H1 (cell line): ENCODE measurements around the gene ME3. TPM values are rescaled to one million over a fixed set of nuclear protein-coding genes. Genes with fewer than 3 reads are reported as not detected.
"Not testable (repeated sequence)": the region's sequence is repeated elsewhere in the genome, so short reads cannot be mapped to it uniquely, and the experiment has no call there.

Source experiments
- CTCF ChIA-PET: fragments of 300-600 bp; sonication (Branson Sonifier 250); formaldehyde crosslinking; loops from one replicate; lab custom pipeline; 2021; ENCODE audit not compliant: partially characterized antibody; lab: Charles Lee
- POLR2A ChIA-PET: fragments of 300-600 bp; sonication (Branson Sonifier 250); formaldehyde crosslinking; loops from one replicate; lab custom pipeline; 2021; ENCODE audit warnings: inconsistent platforms; ENCODE audit not compliant: partially characterized antibody; lab: Charles Lee
- DNase-seq, 2 experiments: peaks; one replicate each; pipeline versions ENCODE4 v3.0.0 to v3.0.0-alpha.2; 2010 to 2022; ENCODE audit warnings: low spot score in 2 of 2, low read depth in 1 of 2, mixed read lengths in 1 of 2
- FAIRE-seq: peaks from 2 replicates; lab custom pipeline; 2011; peaks lifted over from hg19 to GRCh38; lab: Jason Lieb, UNC
- H2AFZ ChIP-seq: 2 replicates; pipeline ENCODE4 v1.8.1; 2012; ENCODE audit warnings: low read length, inconsistent platforms
- H2AK5ac ChIP-seq: 2 replicates; pipeline ENCODE4 v1.6.1; 2013; ENCODE audit warnings: low read depth, low read length
- H2BK120ac ChIP-seq: replicated peaks from 2 replicates; pipeline ENCODE3; 2013; ENCODE audit warnings: low read depth, low read length, inconsistent platforms
- H2BK12ac ChIP-seq: 2 replicates; pipeline ENCODE4 v1.6.1; 2013; ENCODE audit warnings: low read depth, low read length
- H2BK15ac ChIP-seq: 2 replicates; pipeline ENCODE4 v1.6.1; 2013; ENCODE audit warnings: low read length
- H2BK20ac ChIP-seq: 2 replicates; pipeline ENCODE4 v1.6.1; 2013; ENCODE audit warnings: low read length
- H2BK5ac ChIP-seq: 2 replicates; pipeline ENCODE4 v1.6.1; 2013; ENCODE audit warnings: low read depth, low read length
- H3K14ac ChIP-seq: 2 replicates; pipeline ENCODE4 v1.6.1; 2013; ENCODE audit warnings: inconsistent platforms; ENCODE audit not compliant: insufficient read length
- H3K18ac ChIP-seq: 2 replicates; pipeline ENCODE4 v1.6.1; 2013; ENCODE audit warnings: low read length; ENCODE audit errors: extremely low read depth
- H3K23ac ChIP-seq: 2 replicates; pipeline ENCODE4 v1.6.1; 2013; ENCODE audit warnings: inconsistent platforms; ENCODE audit not compliant: insufficient read length
- H3K23me2 ChIP-seq: 2 replicates; pipeline ENCODE4 v1.6.1; 2013; ENCODE audit warnings: low read depth, low read length
- H3K27ac ChIP-seq: 2 replicates; pipeline ENCODE4 v1.6.1; 2011; ENCODE audit warnings: low read depth, low read length, inconsistent platforms
- H3K27me3 ChIP-seq, 4 experiments: replicated peaks in 1 of 4; 1 replicate in 1 of 4; 2 replicates in 3 of 4; pipeline versions ENCODE4 v1.6.1 to v1.8.1; 2011 to 2013; ENCODE audit warnings: low read length in 3 of 4, mild to moderate bottlenecking in 3 of 4, inconsistent platforms in 2 of 4, mixed read lengths in 2 of 4, moderate library complexity in 1 of 4; ENCODE audit not compliant: control insufficient read depth in 3 of 4, insufficient read depth in 3 of 4; ENCODE audit errors: extremely low read depth in 1 of 4
- H3K36me3 ChIP-seq, 4 experiments: 2 replicates each; pipeline versions ENCODE4 v1.6.1 to v1.8.1; 2011 to 2013; ENCODE audit warnings: mild to moderate bottlenecking in 4 of 4, low read length in 3 of 4, moderate library complexity in 2 of 4, control low read depth in 1 of 4, inconsistent platforms in 1 of 4; ENCODE audit not compliant: insufficient read depth in 4 of 4, control insufficient read depth in 2 of 4
- H3K4ac ChIP-seq: replicated peaks from 2 replicates; pipeline ENCODE3; 2013; ENCODE audit warnings: low read length, low read depth, mixed read lengths, inconsistent platforms; ENCODE audit not compliant: insufficient read length
- H3K4me1 ChIP-seq, 4 experiments: replicated peaks in 1 of 4; 1 replicate in 1 of 4; 2 replicates in 3 of 4; pipeline versions ENCODE4 v1.6.1 to v1.8.1; 2011 to 2013; ENCODE audit warnings: low read length in 3 of 4, inconsistent platforms in 2 of 4, mixed read lengths in 1 of 4; ENCODE audit not compliant: insufficient read depth in 4 of 4, control insufficient read depth in 3 of 4
- H3K4me2 ChIP-seq, 2 experiments: 2 replicates each; pipeline versions ENCODE4 v1.6.1 to v1.8.1; 2011 to 2013; ENCODE audit warnings: low read depth in 2 of 2, low read length in 2 of 2, control low read depth in 1 of 2, inconsistent platforms in 1 of 2, mild to moderate bottlenecking in 1 of 2; ENCODE audit not compliant: insufficient read depth in 1 of 2
- H3K4me3 ChIP-seq, 4 experiments: fragments of 200-600, 300-600 bp in 1 of 4; sonication (generic), shearing (Covaris generic), sonication (Bioruptor Twin) in 1 of 4; 2 replicates each; pipeline versions ENCODE4 v1.5.1 to v1.8.1; 2011 to 2016; ENCODE audit warnings: low read length in 4 of 4, low read depth in 3 of 4, control low read depth in 2 of 4, inconsistent platforms in 2 of 4, mild to moderate bottlenecking in 2 of 4, mixed read lengths in 1 of 4, moderate library complexity in 1 of 4; ENCODE audit not compliant: insufficient read depth in 2 of 4; ENCODE audit errors: extremely low read depth in 1 of 4
- H3K56ac ChIP-seq: replicated peaks from 2 replicates; pipeline ENCODE3; 2013; ENCODE audit warnings: low read depth, mild to moderate bottlenecking, mixed read lengths, low read length, inconsistent platforms; ENCODE audit not compliant: insufficient read length
- H3K79me1 ChIP-seq: 2 replicates; pipeline ENCODE4 v1.6.1; 2013; ENCODE audit warnings: low read depth, low read length, control low read depth
- H3K79me2 ChIP-seq, 2 experiments: 2 replicates each; pipeline versions ENCODE4 v1.6.1 to v1.8.1; 2012 to 2013; ENCODE audit warnings: low read length in 2 of 2, mild to moderate bottlenecking in 2 of 2, inconsistent platforms in 1 of 2; ENCODE audit not compliant: insufficient read depth in 2 of 2, control insufficient read depth in 1 of 2
- H3K9ac ChIP-seq, 4 experiments: replicated peaks in 1 of 4; 1 replicate in 1 of 4; 2 replicates in 3 of 4; pipeline versions ENCODE4 v1.6.1 to v1.8.1; 2011 to 2013; ENCODE audit warnings: low read depth in 3 of 4, low read length in 3 of 4, control low read depth in 2 of 4, mild to moderate bottlenecking in 2 of 4, moderate library complexity in 2 of 4, inconsistent platforms in 1 of 4; ENCODE audit errors: extremely low read depth in 1 of 4
- H3K9me3 ChIP-seq, 2 experiments: 2 replicates each; pipeline versions ENCODE4 v1.6.1 to v1.8.1; 2012 to 2013; ENCODE audit warnings: mild to moderate bottlenecking in 2 of 2, moderate library complexity in 2 of 2, control low read depth in 1 of 2, inconsistent platforms in 1 of 2, low read depth in 1 of 2, low read length in 1 of 2, mixed read lengths in 1 of 2; ENCODE audit not compliant: insufficient read depth in 2 of 2
- H4K20me1 ChIP-seq, 2 experiments: replicated peaks in 1 of 2; 2 replicates each; pipeline versions ENCODE3 to v1.8.1; 2011 to 2013; ENCODE audit warnings: inconsistent platforms in 2 of 2, low read length in 2 of 2, mild to moderate bottlenecking in 1 of 2; ENCODE audit not compliant: insufficient read depth in 2 of 2, control insufficient read depth in 1 of 2
- H4K5ac ChIP-seq: 2 replicates; pipeline ENCODE4 v1.6.1; 2013; ENCODE audit warnings: low read length, low read depth, mixed read lengths, inconsistent platforms; ENCODE audit not compliant: insufficient read length
- H4K8ac ChIP-seq: 2 replicates; pipeline ENCODE4 v1.8.0; 2013; ENCODE audit warnings: mild to moderate bottlenecking, moderate library complexity, low read length, inconsistent platforms; ENCODE audit not compliant: insufficient read depth; ENCODE audit errors: extremely low read depth
- H4K91ac ChIP-seq: replicated peaks from 2 replicates; pipeline ENCODE3; 2013; ENCODE audit warnings: low read length, mixed read lengths, inconsistent platforms; ENCODE audit not compliant: insufficient read length
- WGBS, 2 experiments: shearing (Covaris generic) in 1 of 2; methylation state at CpG; one replicate each; pipeline versions ENCODE4 v1.1.6 to v1.1.7; 2013 to 2015; ENCODE audit warnings: low lambda C conversion rate in 2 of 2, mixed read lengths in 2 of 2, inconsistent platforms in 1 of 2, low coverage in 1 of 2, missing lambda C conversion rate in 1 of 2; ENCODE audit not compliant: insufficient replicate concordance in 2 of 2, insufficient coverage in 1 of 2, insufficient read length in 1 of 2; ENCODE audit errors: extremely low coverage in 1 of 2, missing lambda C conversion rate in 1 of 2; 5-methylcytosine and 5-hydroxymethylcytosine counted together
- polyA plus RNA-seq, 7 experiments: library from polyadenylated mRNA; depleted of rRNA in 3 of 7; stranded (reverse) in 5 of 7; unstranded in 2 of 7; fragments of >200 nt in 5 of 7; fragments of 200-250 nt in 2 of 7; gene quantifications; 1 replicate in 5 of 7; 2 replicates in 1 of 7; 4 replicates in 1 of 7; pipeline versions ENCODE4 v1.2.1 to v1.2.3, GENCODE V29; 2011 to 2013; ENCODE audit warnings: missing spikeins in 2 of 7, mixed read lengths in 2 of 7
- total RNA-seq: library from RNA; stranded (reverse); fragmentation: NEBNext Ultra II Directional; extraction: Animal tissue kit (Norgen Biotek cat#: 25700); gene quantifications from 2 replicates; pipeline ENCODE4 v1.2.1, GENCODE V29; 2021

Gene ME3
- total and polyA plus RNA-seq, 2 of the 8 experiments (the other 6 are each of a cell fraction or from before 2014, with no cell fraction given), result 1.5 to 2.8 TPM

DNA sequence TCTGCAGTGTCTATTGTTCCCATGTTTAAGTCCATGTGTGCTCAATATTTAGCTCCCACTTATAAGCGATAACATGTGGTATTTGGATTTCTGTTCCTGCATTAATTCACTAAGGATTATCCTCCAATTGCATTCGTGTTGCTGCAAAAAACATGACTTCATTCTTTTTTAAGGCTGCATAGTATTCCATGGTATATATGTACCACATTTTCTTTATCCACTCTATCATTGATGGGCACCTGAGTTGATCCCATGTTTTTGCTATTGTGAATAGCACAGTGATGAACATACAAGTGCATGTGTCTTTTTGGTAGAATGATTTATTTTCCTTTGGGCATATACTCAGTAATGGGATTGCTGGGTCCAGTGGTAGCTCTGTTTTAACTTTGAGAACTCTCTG, 109.6 kb downstream of the ME3 start:
- H2BK12ac ChIP-seq, H3K4ac ChIP-seq, H2BK5ac ChIP-seq, H3K9ac ChIP-seq, H3K56ac ChIP-seq, H3K79me2 ChIP-seq, H3K4me1 ChIP-seq, H3K9me3 ChIP-seq, H4K8ac ChIP-seq, H3K27ac ChIP-seq, H4K20me1 ChIP-seq, H3K79me1 ChIP-seq, H2AFZ ChIP-seq, H3K23ac ChIP-seq, H3K18ac ChIP-seq, H3K4me2 ChIP-seq, H2BK120ac ChIP-seq, H3K23me2 ChIP-seq, H3K14ac ChIP-seq, H3K36me3 ChIP-seq, POLR2A ChIA-PET, H2BK20ac ChIP-seq, H2BK15ac ChIP-seq, H3K27me3 ChIP-seq, H4K91ac ChIP-seq, H2AK5ac ChIP-seq, H3K4me3 ChIP-seq, DNase-seq, H4K5ac ChIP-seq, FAIRE-seq: not testable (repeated sequence)
- CTCF ChIA-PET, result interaction anchor here (0.7 to 2.8 kb wide), 5 partner anchors 9 to 357 kb away, joined by 3 to 10 read pairs (median 3); no protein-coding TSS in a partner anchor
- 98% methylated on average over 2 of the region's 2 CpGs; no CpG with 5 or more reads in 1 of the 2 experiments for WGBS, 2 experiments
